Measurements from ENCODE around the gene TKTL1. TPM values are rescaled to one million over a fixed set of nuclear protein-coding genes. Genes with fewer than 3 reads are reported as not detected.
"Not testable (repeated sequence)": the region's sequence is repeated elsewhere in the genome, so short reads cannot be mapped to it uniquely, and the experiment has no call there.

The TKTL1 gene
- total RNA-seq, 1 donor from 2014 or later: not detected

- no peaks in the 10 kb centered on the region for H4K20me1 ChIP-seq (ENCODE audit: low read depth)
- H2AFZ ChIP-seq (replicated peaks): no peak overlapping the region
- no peak overlapping the region for H3K27ac ChIP-seq
- no peaks in the 10 kb centered on the region for H3F3A ChIP-seq (ENCODE audit: low read depth)
- peaks cover 11% of the 10 kb centered on the region for H3K4me1 Mint-ChIP-seq
- no peak for TF ChIP-seq EZH2 (IDR thresholded peaks at IDR 0.05)
- TF ChIP-seq EZH2phosphoT487 (IDR thresholded peaks at IDR 0.05): no peak
- TF ChIP-seq, protein P1, sequence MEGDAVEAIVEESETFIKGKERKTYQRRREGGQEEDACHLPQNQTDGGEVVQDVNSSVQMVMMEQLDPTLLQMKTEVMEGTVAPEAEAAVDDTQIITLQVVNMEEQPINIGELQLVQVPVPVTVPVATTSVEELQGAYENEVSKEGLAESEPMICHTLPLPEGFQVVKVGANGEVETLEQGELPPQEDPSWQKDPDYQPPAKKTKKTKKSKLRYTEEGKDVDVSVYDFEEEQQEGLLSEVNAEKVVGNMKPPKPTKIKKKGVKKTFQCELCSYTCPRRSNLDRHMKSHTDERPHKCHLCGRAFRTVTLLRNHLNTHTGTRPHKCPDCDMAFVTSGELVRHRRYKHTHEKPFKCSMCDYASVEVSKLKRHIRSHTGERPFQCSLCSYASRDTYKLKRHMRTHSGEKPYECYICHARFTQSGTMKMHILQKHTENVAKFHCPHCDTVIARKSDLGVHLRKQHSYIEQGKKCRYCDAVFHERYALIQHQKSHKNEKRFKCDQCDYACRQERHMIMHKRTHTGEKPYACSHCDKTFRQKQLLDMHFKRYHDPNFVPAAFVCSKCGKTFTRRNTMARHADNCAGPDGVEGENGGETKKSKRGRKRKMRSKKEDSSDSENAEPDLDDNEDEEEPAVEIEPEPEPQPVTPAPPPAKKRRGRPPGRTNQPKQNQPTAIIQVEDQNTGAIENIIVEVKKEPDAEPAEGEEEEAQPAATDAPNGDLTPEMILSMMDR (IDR thresholded peaks at IDR 0.05): no peak
- H3K4me1 ChIP-seq: peaks cover under 1% of the 10 kb centered on the region
- H3K4me3 ChIP-seq: no peak overlapping the region
- H3K36me3 Mint-ChIP-seq: no peaks in the 10 kb centered on the region
- H3K4me2 ChIP-seq: no peak overlapping the region
- DNase-seq (ENCODE audit: low spot score): no peak
- H3K36me3 ChIP-seq: no peaks in the 10 kb centered on the region
- H3K9ac ChIP-seq: no peak overlapping the region
- peak overlapping the region; percentile 55 for H3K4me3 Mint-ChIP-seq
- no peaks in the 10 kb centered on the region for H3K9me3 ChIP-seq (ENCODE audit: low read depth)
- H3K79me2 ChIP-seq (ENCODE audit: low read depth): no peaks in the 10 kb centered on the region
- no peaks in the 10 kb centered on the region for H3K27me3 ChIP-seq
- H3K27ac Mint-ChIP-seq: no peak overlapping the region
- H3K27me3 Mint-ChIP-seq (ENCODE audit: insufficient read depth, low read depth): peaks cover 11% of the 10 kb centered on the region
- H3K9me3 Mint-ChIP-seq: peaks cover 14% of the 10 kb centered on the region
Observed at GRCh38 chrX:154334496-154334895, 38.9 kb downstream of the TKTL1 start.

DNA sequence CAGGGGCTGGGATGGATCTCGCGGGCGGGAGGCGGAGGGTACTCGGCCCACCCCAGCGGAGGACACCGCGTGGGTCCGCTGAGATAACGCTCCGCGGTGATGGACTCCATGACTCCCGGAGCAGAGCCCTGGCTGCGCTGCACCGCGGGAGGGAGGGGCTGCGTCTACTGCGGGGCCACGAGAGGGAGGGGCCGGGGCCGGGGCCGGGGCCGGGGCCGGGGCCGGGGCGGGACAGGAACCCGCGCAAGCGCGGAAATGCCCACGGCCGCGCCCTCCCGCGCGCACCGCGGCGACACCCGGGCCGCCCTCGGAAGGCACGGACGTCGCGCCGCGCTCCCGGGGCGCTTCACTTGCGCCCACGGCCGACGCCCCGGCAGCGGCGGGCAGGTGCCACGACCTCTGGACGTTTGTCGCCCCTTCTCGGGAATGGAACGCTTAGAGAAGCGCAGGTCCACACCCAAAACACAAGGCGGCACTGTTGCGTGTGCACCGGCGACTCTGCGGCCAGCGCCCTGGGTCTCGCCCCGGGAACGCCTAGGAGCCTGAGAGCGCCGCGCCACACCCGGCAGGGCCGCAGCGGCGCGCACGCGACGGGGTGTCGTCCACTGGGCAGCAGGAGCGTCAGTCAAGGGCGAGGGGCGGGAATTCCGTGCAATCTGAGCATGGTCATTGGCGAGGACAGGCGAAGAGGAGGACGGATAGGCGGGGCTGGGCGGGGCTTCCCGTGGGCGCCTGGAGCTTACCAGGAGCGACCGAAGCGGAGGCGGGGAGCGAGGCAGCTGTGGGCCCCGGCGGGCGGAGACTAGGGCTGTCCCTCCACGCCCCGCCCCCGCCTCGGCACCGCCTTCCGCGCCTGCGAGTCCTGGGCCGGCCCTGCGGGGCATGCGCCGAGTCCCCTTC, 46.1 kb downstream of the TKTL1 start:
- not testable (repeated sequence) for H3K9me3 Mint-ChIP-seq; H3K4me2 ChIP-seq; H3K9ac ChIP-seq; H3K36me3 ChIP-seq; H3F3A ChIP-seq (ENCODE audit: low read depth); H4K20me1 ChIP-seq (ENCODE audit: low read depth); H3K27ac Mint-ChIP-seq; H3K27me3 ChIP-seq; H3K4me3 Mint-ChIP-seq; H2AFZ ChIP-seq (replicated peaks); H3K4me1 Mint-ChIP-seq; H3K4me3 ChIP-seq; H3K27me3 Mint-ChIP-seq (ENCODE audit: insufficient read depth, low read depth); H3K9me3 ChIP-seq (ENCODE audit: low read depth); H3K4me1 ChIP-seq; DNase-seq (ENCODE audit: low spot score); H3K79me2 ChIP-seq (ENCODE audit: low read depth); H3K27ac ChIP-seq; H3K36me3 Mint-ChIP-seq

GRCh38 chrX:154343063-154343462, 47.5 kb downstream of the TKTL1 start:
- not testable (repeated sequence) for H3K9me3 ChIP-seq (ENCODE audit: low read depth); H3K36me3 ChIP-seq; H3F3A ChIP-seq (ENCODE audit: low read depth); H3K27me3 Mint-ChIP-seq (ENCODE audit: insufficient read depth, low read depth); H3K9ac ChIP-seq; H3K27me3 ChIP-seq; H3K9me3 Mint-ChIP-seq; H3K4me3 Mint-ChIP-seq; H3K79me2 ChIP-seq (ENCODE audit: low read depth); H3K4me1 ChIP-seq; DNase-seq (ENCODE audit: low spot score); H4K20me1 ChIP-seq (ENCODE audit: low read depth); H3K27ac ChIP-seq; H3K4me1 Mint-ChIP-seq; H3K4me3 ChIP-seq; H3K4me2 ChIP-seq; H2AFZ ChIP-seq (replicated peaks); H3K27ac Mint-ChIP-seq; H3K36me3 Mint-ChIP-seq

GRCh38 chrX:154343620-154344019, 48.0 kb downstream of the TKTL1 start:
- not testable (repeated sequence) for H3K4me1 Mint-ChIP-seq; H3K9ac ChIP-seq; H3F3A ChIP-seq (ENCODE audit: low read depth); H3K9me3 Mint-ChIP-seq; H3K27ac ChIP-seq; H3K36me3 ChIP-seq; H3K4me1 ChIP-seq; DNase-seq (ENCODE audit: low spot score); H3K9me3 ChIP-seq (ENCODE audit: low read depth); H3K4me3 ChIP-seq; H3K4me3 Mint-ChIP-seq; H3K27ac Mint-ChIP-seq; H4K20me1 ChIP-seq (ENCODE audit: low read depth); H2AFZ ChIP-seq (replicated peaks); H3K27me3 Mint-ChIP-seq (ENCODE audit: insufficient read depth, low read depth); H3K79me2 ChIP-seq (ENCODE audit: low read depth); H3K36me3 Mint-ChIP-seq; H3K4me2 ChIP-seq; H3K27me3 ChIP-seq

GRCh38 chrX:154348114-154348531, 52.5 kb downstream of the TKTL1 start:
- H3K27ac Mint-ChIP-seq: no peak overlapping the region

More at GRCh38 chrX:154348114-154348531, 52.5 kb downstream of the TKTL1 start:
- no peaks in the 10 kb centered on the region for H3K4me1 ChIP-seq
- H3K36me3 Mint-ChIP-seq: no peaks in the 10 kb centered on the region
- no peaks in the 10 kb centered on the region for H3K79me2 ChIP-seq (ENCODE audit: low read depth)
- H3F3A ChIP-seq (ENCODE audit: low read depth): peaks cover 10% of the 10 kb centered on the region
- no peak overlapping the region for H3K27ac ChIP-seq
- DNase-seq (ENCODE audit: low spot score): no peak
- peaks cover 33% of the 10 kb centered on the region for H4K20me1 ChIP-seq (ENCODE audit: low read depth)
- H3K9me3 ChIP-seq (ENCODE audit: low read depth): no peaks in the 10 kb centered on the region
- no peak overlapping the region for H3K9ac ChIP-seq
- no peak overlapping the region for H3K4me3 Mint-ChIP-seq
- no peaks in the 10 kb centered on the region for H3K36me3 ChIP-seq
- no peak overlapping the region for H2AFZ ChIP-seq (replicated peaks)
- peaks cover 5% of the 10 kb centered on the region for H3K9me3 Mint-ChIP-seq
- no peak overlapping the region for H3K4me3 ChIP-seq
- H3K27me3 ChIP-seq: no peaks in the 10 kb centered on the region
- H3K27me3 Mint-ChIP-seq (ENCODE audit: insufficient read depth, low read depth): peaks cover 14% of the 10 kb centered on the region
- no peak overlapping the region for H3K4me2 ChIP-seq
- TF ChIP-seq EZH2phosphoT487 (IDR thresholded peaks at IDR 0.05) (no peak), EZH2 (IDR thresholded peaks at IDR 0.05) (no peak)
- TF ChIP-seq, protein P1 (IDR thresholded peaks at IDR 0.05): no peak
- peaks cover 9% of the 10 kb centered on the region for H3K4me1 Mint-ChIP-seq

Measured in neural progenitor cell (in vitro differentiated cells).